ENCODE measurements around the gene CGRRF1. TPM values are rescaled to one million over a fixed set of nuclear protein-coding genes. Genes with fewer than 3 reads are reported as not detected.

Gene CGRRF1
- total and polyA plus RNA-seq, 10 of the 15 experiments (the other 5 are each of a cell fraction or from before 2014, with no cell fraction given) = 5.5 to 47.7 (median 13.5) TPM

DNA sequence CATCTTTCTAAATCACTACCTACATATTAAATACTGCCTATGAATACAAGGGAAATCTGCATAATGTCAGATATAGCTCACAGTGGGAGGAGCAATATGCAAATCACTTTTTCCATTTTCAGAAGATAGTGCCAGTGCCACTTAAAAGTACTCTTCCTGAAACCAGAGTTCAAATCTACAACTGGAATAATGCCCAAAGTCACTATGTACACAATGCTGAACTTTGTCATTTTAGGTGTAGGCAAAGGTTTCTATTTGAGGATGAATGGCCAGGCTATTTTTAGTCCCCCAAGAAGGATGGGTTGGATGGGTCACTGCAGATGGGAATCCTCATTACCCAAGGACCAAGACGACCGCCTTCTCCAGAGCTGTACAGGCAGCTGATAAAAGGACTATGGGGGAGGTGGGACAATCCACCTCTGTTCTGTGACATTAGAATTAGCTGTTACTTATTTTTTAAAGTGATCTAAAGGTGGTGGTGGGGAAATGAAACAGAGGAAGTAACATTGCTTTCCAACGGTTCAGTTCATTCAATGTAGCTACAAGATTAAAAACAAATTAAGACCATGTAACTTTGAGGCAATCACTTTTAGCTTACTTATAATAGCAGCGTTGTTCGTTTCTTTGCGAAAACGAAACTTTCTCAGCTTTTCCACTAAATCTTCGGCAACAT lies 26.5 kb upstream of the CGRRF1 start:
- ATAC-seq = peak; percentile 44
- TSS peak; percentile 1 for BruUV-seq (replicated peaks)
- Histone ChIP-seq H3K9ac (ENCODE audit: control insufficient read depth, insufficient read depth, low read length) (peak overlapping the region; percentile 19; the same call in 1 of the 2 replicates), H3K4me1 (ENCODE audit: control insufficient read depth, insufficient read depth, low read length) (peaks cover 10% of the 10 kb centered on the region), H2AFZ (ENCODE audit: control insufficient read depth, low read depth, low read length) (no peak overlapping the region), H4K20me1 (ENCODE audit: control insufficient read depth, insufficient read depth) (no peaks in the 10 kb centered on the region), H3K27ac (ENCODE audit: control insufficient read depth, insufficient read depth) (peak overlapping the region; percentile 64), H3K79me2 (ENCODE audit: control insufficient read depth, insufficient read depth, low read length) (peaks cover 60% of the 10 kb centered on the region), H3K4me2 (ENCODE audit: control insufficient read depth, insufficient read depth) (peak overlapping the region; percentile 72), H3K4me3 (peak overlapping the region; percentile 50), H3K36me3 (ENCODE audit: control insufficient read depth in 2 of 2, insufficient read depth in 2 of 2, low read length in 1 of 2) (peaks cover 0 to 6% of the 10 kb centered on the region in 2 experiments; a peak in 2 of 4 replicates), H3K27me3 (replicated peaks in 1 of 2; ENCODE audit: control insufficient read depth in 2 of 2, insufficient read depth in 2 of 2, low read length in 1 of 2) (no peaks in the 10 kb centered on the region), H3K9me3 (replicated peaks; ENCODE audit: control insufficient read depth, insufficient read depth, low read length) (no peaks in the 10 kb centered on the region)
- FAIRE-seq = no peak
- TF ChIP-seq HCFC1 (IDR thresholded peaks at IDR 0.05; ENCODE audit: low read length) = no peak
- TF ChIP-seq, protein P1, sequence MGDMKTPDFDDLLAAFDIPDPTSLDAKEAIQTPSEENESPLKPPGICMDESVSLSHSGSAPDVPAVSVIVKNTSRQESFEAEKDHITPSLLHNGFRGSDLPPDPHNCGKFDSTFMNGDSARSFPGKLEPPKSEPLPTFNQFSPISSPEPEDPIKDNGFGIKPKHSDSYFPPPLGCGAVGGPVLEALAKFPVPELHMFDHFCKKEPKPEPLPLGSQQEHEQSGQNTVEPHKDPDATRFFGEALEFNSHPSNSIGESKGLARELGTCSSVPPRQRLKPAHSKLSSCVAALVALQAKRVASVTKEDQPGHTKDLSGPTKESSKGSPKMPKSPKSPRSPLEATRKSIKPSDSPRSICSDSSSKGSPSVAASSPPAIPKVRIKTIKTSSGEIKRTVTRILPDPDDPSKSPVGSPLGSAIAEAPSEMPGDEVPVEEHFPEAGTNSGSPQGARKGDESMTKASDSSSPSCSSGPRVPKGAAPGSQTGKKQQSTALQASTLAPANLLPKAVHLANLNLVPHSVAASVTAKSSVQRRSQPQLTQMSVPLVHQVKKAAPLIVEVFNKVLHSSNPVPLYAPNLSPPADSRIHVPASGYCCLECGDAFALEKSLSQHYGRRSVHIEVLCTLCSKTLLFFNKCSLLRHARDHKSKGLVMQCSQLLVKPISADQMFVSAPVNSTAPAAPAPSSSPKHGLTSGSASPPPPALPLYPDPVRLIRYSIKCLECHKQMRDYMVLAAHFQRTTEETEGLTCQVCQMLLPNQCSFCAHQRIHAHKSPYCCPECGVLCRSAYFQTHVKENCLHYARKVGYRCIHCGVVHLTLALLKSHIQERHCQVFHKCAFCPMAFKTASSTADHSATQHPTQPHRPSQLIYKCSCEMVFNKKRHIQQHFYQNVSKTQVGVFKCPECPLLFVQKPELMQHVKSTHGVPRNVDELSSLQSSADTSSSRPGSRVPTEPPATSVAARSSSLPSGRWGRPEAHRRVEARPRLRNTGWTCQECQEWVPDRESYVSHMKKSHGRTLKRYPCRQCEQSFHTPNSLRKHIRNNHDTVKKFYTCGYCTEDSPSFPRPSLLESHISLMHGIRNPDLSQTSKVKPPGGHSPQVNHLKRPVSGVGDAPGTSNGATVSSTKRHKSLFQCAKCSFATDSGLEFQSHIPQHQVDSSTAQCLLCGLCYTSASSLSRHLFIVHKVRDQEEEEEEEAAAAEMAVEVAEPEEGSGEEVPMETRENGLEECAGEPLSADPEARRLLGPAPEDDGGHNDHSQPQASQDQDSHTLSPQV (IDR thresholded peaks at IDR 0.05) = 0 out of 2 replicates have a peak, but pooled peaks have one; percentile 49
- 0 out of 2 replicates have a peak, but pooled peaks have one; percentile 16 for TF ChIP-seq SPI1 (IDR thresholded peaks at IDR 0.05; ENCODE audit: borderline replicate concordance, insufficient read depth, low read depth, low read length)
- TF ChIP-seq IRF3 (IDR thresholded peaks at IDR 0.05) = no peak
- 0 out of 2 replicates have a peak, but pooled peaks have one; percentile 25 for TF ChIP-seq IKZF1 (conservative IDR thresholded peaks at IDR 0.05)
- TF ChIP-seq, protein P2, sequence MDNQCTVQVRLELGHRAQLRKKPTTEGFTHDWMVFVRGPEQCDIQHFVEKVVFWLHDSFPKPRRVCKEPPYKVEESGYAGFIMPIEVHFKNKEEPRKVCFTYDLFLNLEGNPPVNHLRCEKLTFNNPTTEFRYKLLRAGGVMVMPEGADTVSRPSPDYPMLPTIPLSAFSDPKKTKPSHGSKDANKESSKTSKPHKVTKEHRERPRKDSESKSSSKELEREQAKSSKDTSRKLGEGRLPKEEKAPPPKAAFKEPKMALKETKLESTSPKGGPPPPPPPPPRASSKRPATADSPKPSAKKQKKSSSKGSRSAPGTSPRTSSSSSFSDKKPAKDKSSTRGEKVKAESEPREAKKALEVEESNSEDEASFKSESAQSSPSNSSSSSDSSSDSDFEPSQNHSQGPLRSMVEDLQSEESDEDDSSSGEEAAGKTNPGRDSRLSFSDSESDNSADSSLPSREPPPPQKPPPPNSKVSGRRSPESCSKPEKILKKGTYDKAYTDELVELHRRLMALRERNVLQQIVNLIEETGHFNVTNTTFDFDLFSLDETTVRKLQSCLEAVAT (IDR thresholded peaks at IDR 0.05) = peak; percentile 30; the same call in 1 of the 2 replicates
- 0 out of 2 replicates have a peak, but pooled peaks have one; percentile 56 for TF ChIP-seq ASH2L (IDR thresholded peaks at IDR 0.05; ENCODE audit: borderline replicate concordance, low read depth)
- intact Hi-C loops (cut with micrococcal nuclease; ENCODE audit: unreplicated experiment) = no loop called here
- ChIA-PET SMC1A (ENCODE audit: uncharacterized antibody, unreplicated experiment) (interaction anchor here (1.1 to 3.0 kb wide), 6 partner anchors 10 to 51 kb away, joined by 3 to 13 read pairs (median 4); no protein-coding TSS in a partner anchor), CTCF (interaction anchor here (0.7 to 3.6 kb wide), 11 partner anchors 10 to 240 kb away, joined by 3 to 11 read pairs (median 4); partner anchors contain the start of genes CDKN3 and CGRRF1), POLR2A (interaction anchor here (0.5 to 1.2 kb wide), 5 partner anchors 9 to 235 kb away, joined by 3 to 5 read pairs (median 3); partner anchors contain the start of genes CDKN3 and CGRRF1), RAD21 (ENCODE audit: unreplicated experiment) (interaction anchor here (0.9 to 2.4 kb wide), 5 partner anchors 25 to 85 kb away, joined by 3 to 7 read pairs (median 3); partner anchors contain the start of gene CGRRF1)
- DNase-seq (ENCODE audit: low read depth, low spot score) = no peak
- in situ Hi-C loops (cut with MboI) = no loop called here
- 34% methylated on average over 8 of the region's 8 CpGs for WGBS (ENCODE audit: insufficient coverage, insufficient replicate concordance, low lambda C conversion rate, missing lambda C conversion rate)

Measured in GM12878 (cell line).